DND-41 (cell line): ENCODE results near the gene IL10RA.

Source experiments
- ATAC-seq: fragments of 200-7000 bp; cut with Tn5 transposase; 3 replicates; pipeline ENCODE4 v1.9.1; 2021; ENCODE audit warnings: low read depth; ENCODE audit not compliant: insufficient read depth
- DNase-seq: peaks from one replicate; pipeline ENCODE4 v3.0.0-alpha.2; 2020
- H2AFZ ChIP-seq: 2 replicates; pipeline ENCODE4 v1.6.0; 2012; ENCODE audit warnings: low read depth, low read length
- H3K27ac ChIP-seq: 2 replicates; pipeline ENCODE4 v1.5.1; 2012; ENCODE audit warnings: low read length, inconsistent platforms
- H3K27me3 ChIP-seq: fragments of 200-600 bp; sonication (generic); 2 replicates; pipeline ENCODE4 v1.6.0; 2012; ENCODE audit warnings: low read length, mild to moderate bottlenecking, inconsistent platforms; ENCODE audit not compliant: insufficient read depth, poor library complexity
- H3K36me3 ChIP-seq: 2 replicates; pipeline ENCODE4 v1.5.1; 2012; ENCODE audit warnings: low read length, inconsistent platforms; ENCODE audit not compliant: insufficient read depth
- H3K4me1 ChIP-seq: 2 replicates; pipeline ENCODE4 v1.5.1; 2012; ENCODE audit warnings: mild to moderate bottlenecking, low read length; ENCODE audit not compliant: insufficient read depth
- H3K4me2 ChIP-seq: 2 replicates; pipeline ENCODE4 v1.6.0; 2012; ENCODE audit warnings: mild to moderate bottlenecking, moderate library complexity, low read length, inconsistent platforms; ENCODE audit not compliant: insufficient read depth
- H3K4me3 ChIP-seq, 2 experiments: fragments of 200-600 bp in 1 of 2; shearing (Covaris generic) in 1 of 2; 2 replicates each; pipeline ENCODE4 v1.5.1; 2012 to 2016; ENCODE audit warnings: inconsistent platforms in 2 of 2, low read length in 2 of 2, mild to moderate bottlenecking in 2 of 2, low read depth in 1 of 2, moderate library complexity in 1 of 2
- H3K79me2 ChIP-seq: 2 replicates; pipeline ENCODE4 v1.6.0; 2012; ENCODE audit warnings: low read length, inconsistent platforms; ENCODE audit not compliant: insufficient read depth
- H3K9ac ChIP-seq: 2 replicates; pipeline ENCODE4 v1.6.0; 2012; ENCODE audit warnings: low read depth, mild to moderate bottlenecking, inconsistent platforms, low read length, moderate library complexity
- H3K9me3 ChIP-seq: 2 replicates; pipeline ENCODE4 v1.5.1; 2012; ENCODE audit warnings: low read length, moderate library complexity, mild to moderate bottlenecking, inconsistent platforms; ENCODE audit not compliant: insufficient read depth, severe bottlenecking
- H4K20me1 ChIP-seq: 2 replicates; pipeline ENCODE4 v1.6.0; 2012; ENCODE audit warnings: low read length; ENCODE audit not compliant: insufficient read depth
- CTCF ChIP-seq: IDR thresholded peaks from 2 replicates; pipeline ENCODE4 v1.5.1; 2012; ENCODE audit warnings: borderline replicate concordance, low read length, moderate library complexity, mild to moderate bottlenecking; ENCODE audit not compliant: poor library complexity, severe bottlenecking; ENCODE audit errors: extremely low read depth
- EZH2 ChIP-seq: IDR thresholded peaks from 3 replicates; pipeline ENCODE4 v1.6.1; 2012; ENCODE audit warnings: borderline replicate concordance, low read depth, mild to moderate bottlenecking, moderate library complexity, low read length, inconsistent platforms; ENCODE audit not compliant: severe bottlenecking

IL10RA gene

GRCh38 chr11:118001494-118001971, 15.3 kb downstream of the IL10RA start:
- no peak overlapping the region for H2AFZ ChIP-seq
- H3K9me3 ChIP-seq: no peaks in the 10 kb centered on the region
- ATAC-seq: peak; percentile 59
- H3K4me2 ChIP-seq: no peak overlapping the region
- TF ChIP-seq CTCF (no peak), EZH2 (no peak)
- H3K79me2 ChIP-seq: no peaks in the 10 kb centered on the region
- no peak overlapping the region for H3K27ac ChIP-seq
- H3K4me1 ChIP-seq: peaks cover 24% of the 10 kb centered on the region
- DNase-seq: peak; percentile 26
- no peak overlapping the region for H3K9ac ChIP-seq
- H4K20me1 ChIP-seq: no peaks in the 10 kb centered on the region
- no peaks in the 10 kb centered on the region for H3K36me3 ChIP-seq
- no peaks in the 10 kb centered on the region for H3K27me3 ChIP-seq
- no peak overlapping the region for H3K4me3 ChIP-seq

GRCh38 chr11:118002010-118002540, 15.9 kb downstream of the IL10RA start:
- Histone ChIP-seq H3K4me2 (no peak overlapping the region), H3K4me3 (no peak overlapping the region), H3K9me3 (no peaks in the 10 kb centered on the region), H2AFZ (no peak overlapping the region), H3K9ac (no peak overlapping the region), H3K27ac (peak overlapping the region; percentile 42), H3K79me2 (no peaks in the 10 kb centered on the region), H3K27me3 (no peaks in the 10 kb centered on the region), H3K4me1 (peaks cover 24% of the 10 kb centered on the region), H4K20me1 (no peaks in the 10 kb centered on the region), H3K36me3 (no peaks in the 10 kb centered on the region)
- DNase-seq (no peak), ATAC-seq (no peak)
- TF ChIP-seq EZH2 (no peak), CTCF (no peak)

- Histone ChIP-seq H3K9ac (no peak overlapping the region), H3K4me3 (no peak overlapping the region), H3K36me3 (no peaks in the 10 kb centered on the region), H4K20me1 (no peaks in the 10 kb centered on the region), H3K27me3 (no peaks in the 10 kb centered on the region), H3K4me1 (peaks cover 24% of the 10 kb centered on the region), H3K27ac (peak overlapping the region; percentile 42), H3K79me2 (no peaks in the 10 kb centered on the region), H3K4me2 (no peak overlapping the region), H3K9me3 (no peaks in the 10 kb centered on the region), H2AFZ (no peak overlapping the region)
- DNase-seq (peak; percentile 45), ATAC-seq (peak; percentile 71)
- TF ChIP-seq CTCF (no peak), EZH2 (no peak)
These were observed 16.6 kb downstream of the IL10RA start for GRCh38 chr11:118002541-118003423.
